Mesenchymal stem cell (in vitro differentiated cells and primary cell): Measurements from ENCODE around the gene TFR2.

ENCODE experiments used
- DNase-seq: peaks from one replicate; pipeline ENCODE4 v3.0.0-alpha.2; 2013
- H2AFZ ChIP-seq: one replicate; pipeline ENCODE4 v1.6.1; 2013; ENCODE audit warnings: low read depth, mild to moderate bottlenecking, control low read depth, inconsistent platforms, low read length, moderate library complexity
- H2AK5ac ChIP-seq: 2 replicates; pipeline ENCODE4 v1.6.1; 2013; ENCODE audit warnings: low read length, moderate library complexity, mild to moderate bottlenecking, inconsistent platforms; ENCODE audit not compliant: severe bottlenecking
- H2BK120ac ChIP-seq: one replicate; pipeline ENCODE4 v1.6.1; 2013; ENCODE audit warnings: low read depth, mild to moderate bottlenecking, inconsistent platforms, low read length, moderate library complexity
- H2BK12ac ChIP-seq, 2 experiments: one replicate each; pipeline ENCODE4 v1.6.1; 2013; ENCODE audit warnings: inconsistent platforms in 2 of 2, low read length in 2 of 2, mild to moderate bottlenecking in 2 of 2, moderate library complexity in 2 of 2, control low read depth in 1 of 2
- H2BK15ac ChIP-seq: one replicate; pipeline ENCODE4 v1.6.1; 2013; ENCODE audit warnings: mild to moderate bottlenecking, low read depth, inconsistent platforms; ENCODE audit not compliant: poor library complexity, severe bottlenecking
- H2BK5ac ChIP-seq: 2 replicates; pipeline ENCODE4 v1.6.1; 2013; ENCODE audit warnings: low read depth, mild to moderate bottlenecking, low read length, control low read depth, inconsistent platforms; ENCODE audit not compliant: poor library complexity, severe bottlenecking
- H3K14ac ChIP-seq, 2 experiments: one replicate each; pipeline ENCODE4 v1.6.1; 2013; ENCODE audit warnings: inconsistent platforms in 2 of 2, low read length in 2 of 2, control low read depth in 1 of 2, mild to moderate bottlenecking in 1 of 2, moderate library complexity in 1 of 2
- H3K18ac ChIP-seq, 2 experiments: one replicate each; pipeline ENCODE4 v1.6.1; 2013; ENCODE audit warnings: inconsistent platforms in 2 of 2, low read length in 2 of 2, control low read depth in 1 of 2, low read depth in 1 of 2, mild to moderate bottlenecking in 1 of 2
- H3K23ac ChIP-seq, 2 experiments: one replicate each; pipeline ENCODE4 v1.6.1; 2013; ENCODE audit warnings: inconsistent platforms in 2 of 2, low read length in 2 of 2, mild to moderate bottlenecking in 2 of 2, moderate library complexity in 2 of 2, control low read depth in 1 of 2
- H3K27ac ChIP-seq: 2 replicates; pipeline ENCODE4 v1.5.1; 2013; ENCODE audit warnings: mild to moderate bottlenecking, moderate library complexity, low read length, control low read depth, inconsistent platforms; ENCODE audit not compliant: poor library complexity, severe bottlenecking
- H3K27me3 ChIP-seq, 2 experiments: 2 replicates each; pipeline versions ENCODE4 v1.6.1 to v1.7.0; 2013; ENCODE audit warnings: low read length in 2 of 2, mild to moderate bottlenecking in 2 of 2, moderate library complexity in 2 of 2, control low read depth in 1 of 2, inconsistent platforms in 1 of 2; ENCODE audit not compliant: control insufficient read depth in 1 of 2, insufficient read depth in 1 of 2
- H3K36me3 ChIP-seq, 2 experiments: 2 replicates each; pipeline versions ENCODE4 v1.6.1 to v1.7.0; 2013; ENCODE audit warnings: low read length in 2 of 2, control low read depth in 1 of 2, inconsistent platforms in 1 of 2, low read depth in 1 of 2, mild to moderate bottlenecking in 1 of 2; ENCODE audit not compliant: insufficient read depth in 2 of 2, control insufficient read depth in 1 of 2
- H3K4ac ChIP-seq, 2 experiments: one replicate each; pipeline ENCODE4 v1.6.1; 2013; ENCODE audit warnings: inconsistent platforms in 2 of 2, low read length in 2 of 2, mild to moderate bottlenecking in 2 of 2, moderate library complexity in 2 of 2, control low read depth in 1 of 2, low read depth in 1 of 2
- H3K4me1 ChIP-seq: 2 replicates; pipeline ENCODE4 v1.6.1; 2013; ENCODE audit warnings: low read depth, low read length, control low read depth; ENCODE audit not compliant: control insufficient read depth, insufficient read depth
- H3K4me2 ChIP-seq: 2 replicates; pipeline ENCODE4 v1.6.1; 2013; ENCODE audit warnings: low read length, mild to moderate bottlenecking, inconsistent platforms; ENCODE audit not compliant: poor library complexity, severe bottlenecking
- H3K4me3 ChIP-seq, 2 experiments: 2 replicates each; pipeline versions ENCODE4 v1.5.1 to v1.7.0; 2013; ENCODE audit warnings: low read length in 2 of 2, mild to moderate bottlenecking in 2 of 2, control low read depth in 1 of 2, low read depth in 1 of 2; ENCODE audit not compliant: insufficient read depth in 1 of 2
- H3K79me1 ChIP-seq: replicated peaks from 2 replicates; pipeline ENCODE4 v1.6.1; 2013; ENCODE audit warnings: mild to moderate bottlenecking, control low read depth, low read length, inconsistent platforms; ENCODE audit not compliant: poor library complexity, severe bottlenecking
- H3K9ac ChIP-seq: 2 replicates; pipeline ENCODE4 v1.7.0; 2013; ENCODE audit warnings: mild to moderate bottlenecking, low read length, moderate library complexity
- H3K9me3 ChIP-seq: 2 replicates; pipeline ENCODE4 v1.7.0; 2013; ENCODE audit warnings: mild to moderate bottlenecking, low read length; ENCODE audit not compliant: control insufficient read depth
- H4K8ac ChIP-seq: one replicate; pipeline ENCODE4 v1.6.1; 2013; ENCODE audit warnings: inconsistent platforms, mild to moderate bottlenecking, low read length, moderate library complexity
- H4K91ac ChIP-seq: one replicate; pipeline ENCODE4 v1.6.1; 2013; ENCODE audit warnings: mild to moderate bottlenecking, low read length, inconsistent platforms
- WGBS: methylation state at CpG from one replicate; pipeline ENCODE4 v1.1.7; 2013; ENCODE audit warnings: mixed read lengths; 5-methylcytosine and 5-hydroxymethylcytosine counted together

TFR2 gene

DNA sequence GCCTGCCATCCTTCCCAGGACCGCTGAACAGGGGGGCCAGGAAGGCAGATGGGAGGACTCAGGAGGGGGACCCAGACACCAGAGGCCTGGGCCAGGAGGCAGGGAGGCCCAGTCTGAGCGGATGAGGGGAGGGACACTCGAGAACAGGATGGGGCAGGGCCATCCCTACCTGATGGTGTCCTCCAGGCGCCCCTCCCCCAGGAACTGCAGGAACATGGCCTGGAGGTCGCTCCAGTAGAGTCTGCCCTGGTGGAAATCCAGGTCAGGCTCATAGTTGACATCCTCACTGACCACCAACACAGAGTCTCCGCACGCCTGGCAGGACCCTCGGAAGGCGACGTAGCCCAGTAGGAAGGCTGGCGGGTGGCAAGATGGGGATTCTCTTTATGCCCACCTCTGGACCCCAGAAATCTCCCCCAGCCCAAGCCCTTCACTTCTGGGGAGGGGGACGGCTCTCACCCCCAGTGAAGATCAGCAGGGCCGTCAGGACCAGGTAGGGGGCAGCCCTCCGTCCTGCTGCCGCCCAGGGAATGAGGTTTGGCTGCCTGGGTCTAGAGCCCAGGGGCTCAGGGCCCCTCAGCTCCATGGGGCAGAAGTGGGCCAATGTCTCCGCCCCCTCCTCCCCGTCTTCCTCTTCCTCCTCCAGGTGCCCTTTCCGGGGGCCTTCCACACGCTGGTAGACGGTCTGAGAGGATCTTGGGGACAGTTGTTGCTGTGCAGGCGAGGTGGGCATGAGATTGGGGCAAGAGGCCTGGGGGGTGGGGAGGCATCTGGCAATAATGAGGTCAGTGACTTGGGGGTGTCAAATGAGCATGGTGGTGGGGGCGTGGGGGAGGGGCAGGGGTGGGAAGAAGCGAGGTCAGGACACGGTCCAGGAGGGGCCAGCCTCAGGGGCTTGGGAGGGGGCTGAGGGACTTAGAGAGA is 573 bp downstream of the TFR2 start:
- WGBS, result 90% methylated on average over 20 of the region's 24 CpGs
- H2BK12ac ChIP-seq, result no peak overlapping the region
- H3K18ac ChIP-seq, result no peak overlapping the region
- no peak overlapping the region for H3K23ac ChIP-seq
- no peak overlapping the region for H2BK120ac ChIP-seq
- H3K27me3 ChIP-seq, result peaks cover 21 to 60% of the 10 kb centered on the region in 2 experiments
- no peak overlapping the region for H3K4me3 ChIP-seq
- H3K27ac ChIP-seq, result no peak overlapping the region
- no peaks in the 10 kb centered on the region for H3K36me3 ChIP-seq
- H4K8ac ChIP-seq, result no peak overlapping the region
- DNase-seq, result no peak
- no peaks in the 10 kb centered on the region for H3K4me1 ChIP-seq
- H3K79me1 ChIP-seq, result no peaks in the 10 kb centered on the region
- no peak overlapping the region for H4K91ac ChIP-seq
- no peak overlapping the region for H2AFZ ChIP-seq
- H2BK15ac ChIP-seq, result no peak overlapping the region
- H2AK5ac ChIP-seq, result no peak overlapping the region
- H3K14ac ChIP-seq, result no peak overlapping the region
- no peak overlapping the region for H3K9ac ChIP-seq
- H2BK5ac ChIP-seq, result no peak overlapping the region
- H3K9me3 ChIP-seq, result no peaks in the 10 kb centered on the region
- no peak overlapping the region for H3K4me2 ChIP-seq
- no peak overlapping the region for H3K4ac ChIP-seq

- H3K27ac ChIP-seq, result no peak overlapping the region
- no peaks in the 10 kb centered on the region for H3K79me1 ChIP-seq
- H2BK12ac ChIP-seq, result no peak overlapping the region
- H4K91ac ChIP-seq, result no peak overlapping the region
- H4K8ac ChIP-seq, result no peak overlapping the region
- no peak overlapping the region for H3K18ac ChIP-seq
- H2AFZ ChIP-seq, result no peak overlapping the region
- DNase-seq, result no peak
- no peak overlapping the region for H2BK5ac ChIP-seq
- no peak overlapping the region for H3K4me2 ChIP-seq
- no peak overlapping the region for H2BK15ac ChIP-seq
- H3K27me3 ChIP-seq, result peaks cover 15 to 56% of the 10 kb centered on the region in 2 experiments
- H2BK120ac ChIP-seq, result no peak overlapping the region
- no peaks in the 10 kb centered on the region for H3K36me3 ChIP-seq
- H3K4me3 ChIP-seq, result no peak overlapping the region
- H3K4ac ChIP-seq, result no peak overlapping the region
- 88% methylated on average over 16 of the region's 17 CpGs for WGBS
- H3K4me1 ChIP-seq, result no peaks in the 10 kb centered on the region
- no peak overlapping the region for H3K23ac ChIP-seq
- H3K9ac ChIP-seq, result no peak overlapping the region
- no peak overlapping the region for H3K14ac ChIP-seq
- no peaks in the 10 kb centered on the region for H3K9me3 ChIP-seq
- no peak overlapping the region for H2AK5ac ChIP-seq
Observed at GRCh38 chr7:100639995-100640516, 1.3 kb downstream of the TFR2 start.

GRCh38 chr7:100632951-100633717 is 8.2 kb downstream of the TFR2 start:
- Histone ChIP-seq H3K36me3 (no peaks in the 10 kb centered on the region), H3K4me2 (peak overlapping the region; percentile 41), H3K18ac (peak overlapping the region in 1 of 2 experiments; percentile 50), H2BK15ac (no peak overlapping the region), H2BK120ac (peak overlapping the region; percentile 37), H2BK5ac (no peak overlapping the region), H3K9me3 (no peaks in the 10 kb centered on the region), H2BK12ac (no peak overlapping the region), H4K8ac (peak overlapping the region; percentile 89), H4K91ac (peak overlapping the region; percentile 78), H3K4me3 (peak overlapping the region; percentile 41 to 69), H3K14ac (no peak overlapping the region), H2AK5ac (no peak overlapping the region), H3K4me1 (peaks cover 8% of the 10 kb centered on the region), H3K4ac (no peak overlapping the region), H3K9ac (peak overlapping the region; percentile 54), H2AFZ (peak overlapping the region; percentile 69), H3K27me3 (peaks cover 32 to 39% of the 10 kb centered on the region in 2 experiments), H3K27ac (no peak overlapping the region), H3K23ac (peak overlapping the region in 1 of 2 experiments; percentile 75), H3K79me1 (no peaks in the 10 kb centered on the region)
- 2% methylated on average over 70 of the region's 72 CpGs for WGBS
- peak; percentile 42 for DNase-seq

DNA sequence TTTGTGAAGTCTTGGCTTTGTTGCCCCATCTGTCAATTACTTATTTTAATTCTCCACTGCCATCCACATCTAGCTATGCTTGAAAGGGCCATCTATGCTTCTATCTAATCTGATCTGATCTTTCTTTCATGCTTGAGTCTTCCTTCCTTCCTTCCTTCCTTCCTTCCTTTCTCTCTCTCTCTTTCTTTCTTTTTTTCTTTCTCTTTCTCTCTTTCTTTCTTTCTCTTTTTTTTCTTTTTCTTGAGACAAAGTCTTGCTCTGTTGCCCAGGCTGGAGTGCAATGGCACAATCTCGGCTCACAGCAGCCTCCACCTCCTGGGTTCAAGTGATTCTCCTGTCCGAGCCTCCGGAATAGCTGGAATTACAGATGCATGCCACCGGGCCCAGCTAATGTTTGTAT is 11.3 kb downstream of the TFR2 start:
- Histone ChIP-seq H3K4ac (no peak overlapping the region), H4K8ac (no peak overlapping the region), H3K36me3 (no peaks in the 10 kb centered on the region), H2BK120ac (no peak overlapping the region), H3K23ac (no peak overlapping the region), H3K14ac (no peak overlapping the region), H3K27ac (no peak overlapping the region), H3K9ac (no peak overlapping the region), H3K4me1 (peaks cover 19% of the 10 kb centered on the region), H2BK5ac (no peak overlapping the region), H2AK5ac (no peak overlapping the region), H2AFZ (no peak overlapping the region), H3K27me3 (peaks cover 35 to 37% of the 10 kb centered on the region in 2 experiments), H3K79me1 (no peaks in the 10 kb centered on the region), H4K91ac (no peak overlapping the region), H3K4me3 (no peak overlapping the region), H2BK12ac (no peak overlapping the region), H3K18ac (no peak overlapping the region), H3K4me2 (no peak overlapping the region), H3K9me3 (no peaks in the 10 kb centered on the region), H2BK15ac (no peak overlapping the region)
- no peak for DNase-seq
- WGBS, result 98% methylated on average over 4 of the region's 4 CpGs
